Measurements from ENCODE around the gene NPTXR. TPM values are rescaled to one million over a fixed set of nuclear protein-coding genes. Genes with fewer than 3 reads are reported as not detected.
A peak's percentile ranks its signal among the peaks of the same experiment; 100 is the strongest.

NPTXR gene
- total and polyA plus RNA-seq, 2 donors = 0.28 to 1.3 TPM

- Histone ChIP-seq H3K36me3 (ENCODE audit: control insufficient read depth in 2 of 2, insufficient read depth in 2 of 2, low read length in 1 of 2) (no peaks in the 10 kb centered on the region), H3K4me3 (ENCODE audit: low read length in 2 of 2) (no peak overlapping the region), H3K4me1 (ENCODE audit: control insufficient read depth in 2 of 2, insufficient read depth in 2 of 2, low read length in 2 of 2) (no peaks in the 10 kb centered on the region), H3K9me3 (ENCODE audit: control insufficient read depth in 2 of 2, insufficient read depth in 1 of 2, low read length in 1 of 2) (no peaks in the 10 kb centered on the region), H3K27me3 (ENCODE audit: control insufficient read depth in 2 of 2, insufficient read depth in 1 of 2, low read length in 1 of 2) (peaks cover 3 to 84% of the 10 kb centered on the region in 2 donors), H3K27ac (ENCODE audit: low read depth in 1 of 2, low read length in 1 of 2) (no peak overlapping the region)
- 84% methylated on average over 2 of the region's 2 CpGs for WGBS
- DNase-seq (ENCODE audit: low read depth in 6 of 9, low spot score in 9 of 9) = no peak
These were observed 6.6 kb upstream of the NPTXR start for GRCh38 chr22:38850399-38850798.

- Histone ChIP-seq H3K27me3 (ENCODE audit: control insufficient read depth in 2 of 2, insufficient read depth in 1 of 2, low read length in 1 of 2) (peaks cover 5 to 90% of the 10 kb centered on the region in 2 donors), H3K4me1 (ENCODE audit: control insufficient read depth in 2 of 2, insufficient read depth in 2 of 2, low read length in 2 of 2) (no peaks in the 10 kb centered on the region), H3K9me3 (ENCODE audit: control insufficient read depth in 2 of 2, insufficient read depth in 1 of 2, low read length in 1 of 2) (no peaks in the 10 kb centered on the region), H3K4me3 (ENCODE audit: low read length in 2 of 2) (no peak overlapping the region), H3K36me3 (ENCODE audit: control insufficient read depth in 2 of 2, insufficient read depth in 2 of 2, low read length in 1 of 2) (no peaks in the 10 kb centered on the region), H3K27ac (ENCODE audit: low read depth in 1 of 2, low read length in 1 of 2) (no peak overlapping the region)
- WGBS = 85% methylated on average over 6 of the region's 6 CpGs
- no peak for DNase-seq (ENCODE audit: low read depth in 6 of 9, low spot score in 9 of 9)
These were observed 6.0 kb upstream of the NPTXR start for GRCh38 chr22:38849811-38850210.

GRCh38 chr22:38846412-38846811 is 2.6 kb upstream of the NPTXR start:
- peaks cover 38 to 91% of the 10 kb centered on the region in 2 donors for H3K27me3 ChIP-seq (ENCODE audit: control insufficient read depth in 2 of 2, insufficient read depth in 1 of 2, low read length in 1 of 2)
- 100% methylated on average over 1 of the region's 1 CpG for WGBS
- DNase-seq (ENCODE audit: low read depth in 6 of 9, low spot score in 9 of 9) = no peak
- H3K4me3 ChIP-seq (ENCODE audit: low read length in 2 of 2) = no peak overlapping the region
- H3K4me1 ChIP-seq (ENCODE audit: control insufficient read depth in 2 of 2, insufficient read depth in 2 of 2, low read length in 2 of 2) = peaks cover 3% of the 10 kb centered on the region in 2 donors
- no peaks in the 10 kb centered on the region for H3K9me3 ChIP-seq (ENCODE audit: control insufficient read depth in 2 of 2, insufficient read depth in 1 of 2, low read length in 1 of 2)
- H3K27ac ChIP-seq (ENCODE audit: low read depth in 1 of 2, low read length in 1 of 2) = no peak overlapping the region
- no peaks in the 10 kb centered on the region for H3K36me3 ChIP-seq (ENCODE audit: control insufficient read depth in 2 of 2, insufficient read depth in 2 of 2, low read length in 1 of 2)

GRCh38 chr22:38845004-38845740 is 1.3 kb upstream of the NPTXR start:
- H3K4me1 ChIP-seq (ENCODE audit: control insufficient read depth in 2 of 2, insufficient read depth in 2 of 2, low read length in 2 of 2) = peaks cover 3 to 6% of the 10 kb centered on the region in 2 donors
- H3K4me3 ChIP-seq (ENCODE audit: low read length in 2 of 2) = no peak overlapping the region
- 87% methylated on average over 17 of the region's 17 CpGs for WGBS
- peaks cover 40 to 91% of the 10 kb centered on the region in 2 donors for H3K27me3 ChIP-seq (ENCODE audit: control insufficient read depth in 2 of 2, insufficient read depth in 1 of 2, low read length in 1 of 2)
- DNase-seq (ENCODE audit: low read depth in 6 of 9, low spot score in 9 of 9) = no peak
- no peaks in the 10 kb centered on the region for H3K9me3 ChIP-seq (ENCODE audit: control insufficient read depth in 2 of 2, insufficient read depth in 1 of 2, low read length in 1 of 2)
- H3K36me3 ChIP-seq (ENCODE audit: control insufficient read depth in 2 of 2, insufficient read depth in 2 of 2, low read length in 1 of 2) = no peaks in the 10 kb centered on the region
- H3K27ac ChIP-seq (ENCODE audit: low read depth in 1 of 2, low read length in 1 of 2) = no peak overlapping the region

GRCh38 chr22:38844315-38845003 is 631 bp upstream of the NPTXR start:
- peak overlapping the region in 1 of 2 donors; percentile 56 for H3K4me3 ChIP-seq (ENCODE audit: low read length in 2 of 2)
- peaks cover 3 to 6% of the 10 kb centered on the region in 2 donors for H3K4me1 ChIP-seq (ENCODE audit: control insufficient read depth in 2 of 2, insufficient read depth in 2 of 2, low read length in 2 of 2)
- no peak overlapping the region for H3K27ac ChIP-seq (ENCODE audit: low read depth in 1 of 2, low read length in 1 of 2)
- no peak for DNase-seq (ENCODE audit: low read depth in 6 of 9, low spot score in 9 of 9)
- H3K27me3 ChIP-seq (ENCODE audit: control insufficient read depth in 2 of 2, insufficient read depth in 1 of 2, low read length in 1 of 2) = peaks cover 40 to 88% of the 10 kb centered on the region in 2 donors
- no peaks in the 10 kb centered on the region for H3K9me3 ChIP-seq (ENCODE audit: control insufficient read depth in 2 of 2, insufficient read depth in 1 of 2, low read length in 1 of 2)
- H3K36me3 ChIP-seq (ENCODE audit: control insufficient read depth in 2 of 2, insufficient read depth in 2 of 2, low read length in 1 of 2) = no peaks in the 10 kb centered on the region
- 25% methylated on average over 22 of the region's 22 CpGs for WGBS

GRCh38 chr22:38843201-38843656 is 599 bp downstream of the NPTXR start:
- Histone ChIP-seq H3K4me1 (ENCODE audit: control insufficient read depth in 2 of 2, insufficient read depth in 2 of 2, low read length in 2 of 2) (peaks cover 3 to 6% of the 10 kb centered on the region in 2 donors), H3K36me3 (ENCODE audit: control insufficient read depth in 2 of 2, insufficient read depth in 2 of 2, low read length in 1 of 2) (no peaks in the 10 kb centered on the region), H3K27me3 (ENCODE audit: control insufficient read depth in 2 of 2, insufficient read depth in 1 of 2, low read length in 1 of 2) (peaks cover 40 to 84% of the 10 kb centered on the region in 2 donors), H3K27ac (ENCODE audit: low read depth in 1 of 2, low read length in 1 of 2) (no peak overlapping the region), H3K4me3 (ENCODE audit: low read length in 2 of 2) (peak overlapping the region in 1 of 2 donors; percentile 56), H3K9me3 (ENCODE audit: control insufficient read depth in 2 of 2, insufficient read depth in 1 of 2, low read length in 1 of 2) (no peaks in the 10 kb centered on the region)
- WGBS = 1% methylated on average over 68 of the region's 68 CpGs
- DNase-seq (ENCODE audit: low read depth in 6 of 9, low spot score in 9 of 9) = peak in 8 of 9 donors; percentile 5 to 71 (median 38)

- Histone ChIP-seq H3K27me3 (ENCODE audit: control insufficient read depth in 2 of 2, insufficient read depth in 1 of 2, low read length in 1 of 2) (peaks cover 40 to 81% of the 10 kb centered on the region in 2 donors), H3K4me3 (ENCODE audit: low read length in 2 of 2) (peak overlapping the region in 1 of 2 donors; percentile 56), H3K27ac (ENCODE audit: low read depth in 1 of 2, low read length in 1 of 2) (no peak overlapping the region), H3K9me3 (ENCODE audit: control insufficient read depth in 2 of 2, insufficient read depth in 1 of 2, low read length in 1 of 2) (no peaks in the 10 kb centered on the region), H3K4me1 (ENCODE audit: control insufficient read depth in 2 of 2, insufficient read depth in 2 of 2, low read length in 2 of 2) (peaks cover 3 to 6% of the 10 kb centered on the region in 2 donors), H3K36me3 (ENCODE audit: control insufficient read depth in 2 of 2, insufficient read depth in 2 of 2, low read length in 1 of 2) (no peaks in the 10 kb centered on the region)
- 29% methylated on average over 34 of the region's 34 CpGs for WGBS
- DNase-seq (ENCODE audit: low read depth in 6 of 9, low spot score in 9 of 9) = no peak
These were observed 1.2 kb downstream of the NPTXR start for GRCh38 chr22:38842512-38843200.

- no peak overlapping the region for H3K4me3 ChIP-seq (ENCODE audit: low read length in 2 of 2)
- H3K36me3 ChIP-seq (ENCODE audit: control insufficient read depth in 2 of 2, insufficient read depth in 2 of 2, low read length in 1 of 2) = no peaks in the 10 kb centered on the region
- DNase-seq (ENCODE audit: low read depth in 6 of 9, low spot score in 9 of 9) = no peak
- no peak overlapping the region for H3K27ac ChIP-seq (ENCODE audit: low read depth in 1 of 2, low read length in 1 of 2)
- no peaks in the 10 kb centered on the region for H3K9me3 ChIP-seq (ENCODE audit: control insufficient read depth in 2 of 2, insufficient read depth in 1 of 2, low read length in 1 of 2)
- 94% methylated on average over 5 of the region's 5 CpGs for WGBS
- peaks cover 40 to 75% of the 10 kb centered on the region in 2 donors for H3K27me3 ChIP-seq (ENCODE audit: control insufficient read depth in 2 of 2, insufficient read depth in 1 of 2, low read length in 1 of 2)
- H3K4me1 ChIP-seq (ENCODE audit: control insufficient read depth in 2 of 2, insufficient read depth in 2 of 2, low read length in 2 of 2) = peaks cover 3 to 6% of the 10 kb centered on the region in 2 donors
These were observed 2.2 kb downstream of the NPTXR start for GRCh38 chr22:38841635-38842034.

- H3K9me3 ChIP-seq (ENCODE audit: control insufficient read depth in 2 of 2, insufficient read depth in 1 of 2, low read length in 1 of 2) = no peaks in the 10 kb centered on the region
- peaks cover 40 to 74% of the 10 kb centered on the region in 2 donors for H3K27me3 ChIP-seq (ENCODE audit: control insufficient read depth in 2 of 2, insufficient read depth in 1 of 2, low read length in 1 of 2)
- H3K4me1 ChIP-seq (ENCODE audit: control insufficient read depth in 2 of 2, insufficient read depth in 2 of 2, low read length in 2 of 2) = peaks cover 3 to 6% of the 10 kb centered on the region in 2 donors
- no peak overlapping the region for H3K27ac ChIP-seq (ENCODE audit: low read depth in 1 of 2, low read length in 1 of 2)
- no peak for DNase-seq (ENCODE audit: low read depth in 6 of 9, low spot score in 9 of 9)
- no peak overlapping the region for H3K4me3 ChIP-seq (ENCODE audit: low read length in 2 of 2)
- no peaks in the 10 kb centered on the region for H3K36me3 ChIP-seq (ENCODE audit: control insufficient read depth in 2 of 2, insufficient read depth in 2 of 2, low read length in 1 of 2)
- 15% methylated on average over 7 of the region's 7 CpGs for WGBS
These were observed 2.6 kb downstream of the NPTXR start for GRCh38 chr22:38841211-38841610.

Data from thymus (tissue), 11 donors.